Parathyroid adenoma (tissue), 2 donors: ENCODE data around the gene MFAP4.

Experiments used
- H2AFZ ChIP-seq: fragments of 300-600 bp; sonication (generic); one replicate; pipeline ENCODE4 v1.7.0; 2017; ENCODE audit warnings: antibody characterized with exemption, mild to moderate bottlenecking
- H3K27ac ChIP-seq: fragments of 300-600 bp; sonication (generic); one replicate; pipeline ENCODE4 v1.7.0; 2017
- H3K27me3 ChIP-seq: fragments of 300-600 bp; sonication (generic); one replicate; pipeline ENCODE4 v1.7.0; 2017; ENCODE audit warnings: low read length; ENCODE audit not compliant: control insufficient read depth, insufficient read depth
- H3K36me3 ChIP-seq: fragments of 300-600 bp; sonication (generic); one replicate; pipeline ENCODE4 v1.7.0; 2017; ENCODE audit warnings: low read length; ENCODE audit not compliant: control insufficient read depth, insufficient read depth
- H3K4me1 ChIP-seq: fragments of 300-600 bp; sonication (generic); one replicate; pipeline ENCODE4 v1.7.0; 2017; ENCODE audit warnings: control low read depth
- H3K4me2 ChIP-seq: fragments of 300-600 bp; sonication (generic); one replicate; pipeline ENCODE4 v1.7.0; 2017; ENCODE audit warnings: low read length
- H3K4me3 ChIP-seq: fragments of 300-600 bp; sonication (generic); one replicate; pipeline ENCODE4 v1.7.0; 2017; ENCODE audit warnings: low read depth, low read length
- H3K79me2 ChIP-seq: fragments of 300-600 bp; sonication (generic); one replicate; pipeline ENCODE4 v1.7.0; 2017; ENCODE audit warnings: control low read depth
- H3K9ac ChIP-seq: fragments of 300-600 bp; sonication (generic); one replicate; pipeline ENCODE4 v1.7.0; 2017; ENCODE audit warnings: mild to moderate bottlenecking
- H3K9me3 ChIP-seq: fragments of 300-600 bp; sonication (generic); one replicate; pipeline ENCODE4 v1.7.0; 2017; ENCODE audit warnings: low read length; ENCODE audit not compliant: control insufficient read depth
- TF ChIP-seq, protein P1 (sequence below): fragments of 300-600 bp; sonication (generic); IDR thresholded peaks from one replicate; pipeline ENCODE4 v1.7.0; 2017; ENCODE audit warnings: antibody characterized with exemption, mild to moderate bottlenecking
- donor health status: primary hyperparathyroidism.

The MFAP4 gene

DNA sequence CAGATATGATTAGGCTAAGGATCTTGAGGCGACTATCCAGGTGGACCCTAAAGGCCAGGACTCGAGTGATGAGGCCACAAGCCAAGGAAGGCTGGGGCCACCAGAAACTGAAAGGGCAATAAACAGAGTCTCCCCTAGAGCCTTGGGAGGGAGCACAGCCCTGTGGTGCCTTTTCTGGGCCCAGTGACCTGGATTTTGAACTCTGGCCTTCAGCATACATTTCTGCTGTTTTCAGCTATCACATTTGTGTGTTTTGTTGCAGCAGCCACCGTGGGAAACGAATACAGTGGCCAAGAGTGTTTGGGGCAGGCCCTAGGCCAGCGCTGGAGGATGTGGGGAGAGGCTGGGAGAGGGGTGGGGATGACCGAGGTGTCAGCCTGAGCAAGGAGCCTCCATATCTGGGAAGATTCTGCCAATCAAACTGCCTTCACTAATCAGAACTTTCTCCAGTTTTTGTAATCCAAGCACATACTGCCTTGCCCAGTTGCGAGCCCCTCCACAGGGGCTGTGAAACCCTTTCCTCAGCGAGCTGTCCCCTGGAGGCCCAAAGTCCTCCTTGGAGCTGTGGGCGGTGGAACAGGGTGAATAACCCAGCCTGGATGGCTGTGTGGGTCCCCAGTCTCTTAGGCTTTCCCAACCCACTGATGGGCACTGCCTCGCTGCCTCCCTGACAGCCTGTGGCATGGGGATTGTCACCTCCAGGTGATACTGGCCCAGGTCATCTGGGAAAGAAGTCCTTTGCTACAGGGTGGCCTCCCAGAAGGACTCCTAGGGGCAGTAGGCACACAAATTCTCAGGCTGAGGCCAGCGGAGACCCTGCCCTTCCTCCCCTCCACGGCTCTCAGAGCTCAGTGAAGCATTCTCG, 41.3 kb downstream of the MFAP4 start:
- Histone ChIP-seq H2AFZ (no peak overlapping the region), H3K79me2 (no peaks in the 10 kb centered on the region), H3K4me2 (no peak overlapping the region), H3K36me3 (no peaks in the 10 kb centered on the region), H3K4me1 (peaks cover 5% of the 10 kb centered on the region), H3K27me3 (no peaks in the 10 kb centered on the region), H3K9ac (no peak overlapping the region), H3K27ac (no peak overlapping the region), H3K4me3 (no peak overlapping the region), H3K9me3 (no peaks in the 10 kb centered on the region)
- TF ChIP-seq, protein P1, sequence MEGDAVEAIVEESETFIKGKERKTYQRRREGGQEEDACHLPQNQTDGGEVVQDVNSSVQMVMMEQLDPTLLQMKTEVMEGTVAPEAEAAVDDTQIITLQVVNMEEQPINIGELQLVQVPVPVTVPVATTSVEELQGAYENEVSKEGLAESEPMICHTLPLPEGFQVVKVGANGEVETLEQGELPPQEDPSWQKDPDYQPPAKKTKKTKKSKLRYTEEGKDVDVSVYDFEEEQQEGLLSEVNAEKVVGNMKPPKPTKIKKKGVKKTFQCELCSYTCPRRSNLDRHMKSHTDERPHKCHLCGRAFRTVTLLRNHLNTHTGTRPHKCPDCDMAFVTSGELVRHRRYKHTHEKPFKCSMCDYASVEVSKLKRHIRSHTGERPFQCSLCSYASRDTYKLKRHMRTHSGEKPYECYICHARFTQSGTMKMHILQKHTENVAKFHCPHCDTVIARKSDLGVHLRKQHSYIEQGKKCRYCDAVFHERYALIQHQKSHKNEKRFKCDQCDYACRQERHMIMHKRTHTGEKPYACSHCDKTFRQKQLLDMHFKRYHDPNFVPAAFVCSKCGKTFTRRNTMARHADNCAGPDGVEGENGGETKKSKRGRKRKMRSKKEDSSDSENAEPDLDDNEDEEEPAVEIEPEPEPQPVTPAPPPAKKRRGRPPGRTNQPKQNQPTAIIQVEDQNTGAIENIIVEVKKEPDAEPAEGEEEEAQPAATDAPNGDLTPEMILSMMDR, result no peak

DNA sequence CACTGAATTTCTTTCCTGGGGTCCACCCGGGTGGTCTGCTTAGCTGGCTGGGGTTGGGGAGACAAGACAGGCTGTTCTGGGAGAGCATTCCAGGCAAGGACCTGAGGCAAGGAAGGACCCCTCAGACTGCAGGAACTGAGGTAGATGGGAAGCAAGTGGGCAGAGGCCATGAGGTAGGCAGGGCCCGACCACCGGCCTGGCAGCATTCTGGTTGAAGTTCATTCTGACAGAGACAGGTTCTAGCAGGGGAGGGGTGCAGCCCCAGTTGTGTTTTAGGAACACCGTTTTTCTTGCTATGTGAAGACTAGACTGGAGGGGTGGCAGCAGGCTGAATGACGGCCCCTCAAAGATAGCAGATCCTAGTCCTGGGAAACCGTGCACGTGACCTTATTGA, 41.9 kb downstream of the MFAP4 start:
- Histone ChIP-seq H3K4me1 (peaks cover 5% of the 10 kb centered on the region), H2AFZ (no peak overlapping the region), H3K27me3 (no peaks in the 10 kb centered on the region), H3K9ac (no peak overlapping the region), H3K36me3 (no peaks in the 10 kb centered on the region), H3K27ac (no peak overlapping the region), H3K9me3 (no peaks in the 10 kb centered on the region), H3K4me3 (no peak overlapping the region), H3K4me2 (no peak overlapping the region), H3K79me2 (no peaks in the 10 kb centered on the region)
- TF ChIP-seq, protein P1, result no peak

DNA sequence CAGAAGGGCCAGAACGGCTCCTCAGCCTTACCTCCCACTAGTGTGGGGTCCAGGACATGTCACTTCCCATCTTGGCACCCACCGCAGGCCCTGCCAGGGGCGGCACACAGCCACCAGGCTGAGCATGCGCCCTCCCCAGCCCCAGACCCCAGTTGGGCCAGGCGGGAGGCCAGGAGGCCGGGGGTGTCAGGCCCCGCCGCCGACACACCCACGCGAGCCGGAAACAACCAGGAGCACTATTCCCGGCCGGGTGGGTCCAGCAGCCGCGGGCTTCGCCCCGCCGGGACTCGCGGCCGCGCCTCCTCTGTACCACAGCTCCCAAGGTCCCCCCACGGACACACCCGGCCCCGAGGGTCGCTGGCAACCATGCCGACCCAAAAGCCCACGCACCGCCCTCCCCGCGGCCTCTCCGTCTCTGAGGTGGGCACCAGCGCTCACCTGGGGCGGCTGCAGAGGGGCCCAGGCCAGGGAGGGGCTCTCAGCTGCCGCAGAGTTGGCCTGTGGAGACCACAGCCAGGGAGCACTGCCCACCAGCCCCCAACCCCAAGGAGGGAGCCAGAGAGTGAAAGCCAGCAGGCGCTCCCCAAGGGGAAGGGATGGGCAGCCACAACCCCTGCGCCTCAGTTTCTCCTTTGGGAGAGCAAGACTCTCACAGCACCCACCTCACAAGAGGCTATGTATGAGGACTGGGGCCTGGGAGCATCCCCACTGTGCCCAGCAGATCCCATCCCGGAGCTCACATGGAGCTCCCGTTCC, 42.5 kb downstream of the MFAP4 start:
- Histone ChIP-seq H3K27me3 (no peaks in the 10 kb centered on the region), H3K27ac (no peak overlapping the region), H3K36me3 (no peaks in the 10 kb centered on the region), H3K4me2 (no peak overlapping the region), H3K79me2 (no peaks in the 10 kb centered on the region), H2AFZ (no peak overlapping the region), H3K9me3 (no peaks in the 10 kb centered on the region), H3K4me1 (peaks cover 5% of the 10 kb centered on the region), H3K4me3 (no peak overlapping the region), H3K9ac (no peak overlapping the region)
- TF ChIP-seq, protein P1, result no peak

DNA sequence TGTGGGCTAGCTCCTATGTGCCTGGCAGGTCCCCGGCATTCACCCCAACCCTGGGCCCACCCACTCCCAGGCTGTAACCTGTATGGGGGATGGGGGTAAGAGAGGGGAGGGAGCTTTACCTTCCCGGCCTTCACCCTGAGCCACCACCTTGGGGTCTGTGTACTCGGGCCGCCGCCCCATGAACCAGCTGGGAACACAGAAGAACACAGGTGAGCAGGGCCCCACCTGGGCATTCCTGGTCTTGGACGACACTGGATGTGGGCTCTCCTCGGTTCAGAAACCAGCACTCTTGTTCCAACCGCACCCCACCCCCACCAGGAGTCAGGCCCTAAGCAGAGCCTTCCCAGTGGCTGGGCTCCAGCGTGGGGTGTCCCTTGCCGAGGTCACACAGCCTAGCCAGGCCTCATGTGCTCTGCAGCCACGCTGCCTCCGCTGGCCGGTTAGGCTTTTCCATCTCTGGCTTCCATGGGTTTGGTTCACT, 43.3 kb downstream of the MFAP4 start:
- Histone ChIP-seq H3K4me3 (no peak overlapping the region), H3K4me2 (no peak overlapping the region), H3K79me2 (no peaks in the 10 kb centered on the region), H3K27ac (no peak overlapping the region), H3K9me3 (no peaks in the 10 kb centered on the region), H3K27me3 (no peaks in the 10 kb centered on the region), H3K4me1 (peaks cover 5% of the 10 kb centered on the region), H3K9ac (no peak overlapping the region), H2AFZ (no peak overlapping the region), H3K36me3 (no peaks in the 10 kb centered on the region)
- TF ChIP-seq, protein P1, result no peak
